GM12891 (cell line): Measurements from ENCODE around the gene DCANP1. TPM values are rescaled to one million over a fixed set of nuclear protein-coding genes. Genes with fewer than 3 reads are reported as not detected.
"Not testable (repeated sequence)": the region's sequence is repeated elsewhere in the genome, so short reads cannot be mapped to it uniquely, and the experiment has no call there.

Source experiments
- DNase-seq: peaks from one replicate; pipeline ENCODE4 v3.0.0; 2011; ENCODE audit warnings: low spot score; ENCODE audit not compliant: insufficient read length
- FAIRE-seq: peaks from 2 replicates; lab custom pipeline; 2011; peaks lifted over from hg19 to GRCh38; lab: Jason Lieb, UNC
- PAX5 ChIP-seq: IDR thresholded peaks from 2 replicates; pipeline ENCODE4 v1.6.1; 2011; ENCODE audit warnings: low read length, moderate library complexity, mild to moderate bottlenecking; ENCODE audit not compliant: insufficient read depth, severe bottlenecking
- POLR2A ChIP-seq: IDR thresholded peaks from 2 replicates; pipeline ENCODE4 v1.6.1; 2011; ENCODE audit warnings: low read depth, low read length, control low read depth
- POLR2AphosphoS5 ChIP-seq: IDR thresholded peaks from 2 replicates; pipeline ENCODE4 v1.6.1; 2011; ENCODE audit warnings: low read depth, low read length, control low read depth
- POU2F2 ChIP-seq: IDR thresholded peaks from 2 replicates; pipeline ENCODE4 v1.6.1; 2011; ENCODE audit warnings: low read depth, mild to moderate bottlenecking, control low read depth, low read length, moderate library complexity
- SPI1 ChIP-seq: IDR thresholded peaks from 2 replicates; pipeline ENCODE4 v1.6.1; 2011; ENCODE audit warnings: low read depth, low read length, control low read depth
- TAF1 ChIP-seq: IDR thresholded peaks from 2 replicates; pipeline ENCODE4 v1.6.1; 2011; ENCODE audit warnings: low read depth, low read length, control low read depth
- polyA plus RNA-seq: library from polyadenylated mRNA; unstranded; fragments of >200 nt; gene quantifications from one replicate; pipeline ENCODE4 v1.2.1, GENCODE V29; 2012; ENCODE audit warnings: low read depth, missing spikeins, inconsistent platforms; ENCODE audit not compliant: missing spikeins

DCANP1 gene
- polyA plus RNA-seq, result not detected

GRCh38 chr5:135447298-135447929 lies at the start of gene DCANP1:
TSS of gene DCANP1 (minus strand) at chr5:135447348. CDS start at chr5:135447108, 240 bp downstream.
- DNase-seq, result no peak
- no peak for FAIRE-seq
- TF ChIP-seq SPI1 (no peak), POLR2AphosphoS5 (no peak), POU2F2 (no peak), PAX5 (no peak), POLR2A (no peak), TAF1 (no peak)

- not testable (repeated sequence) for DNase-seq, FAIRE-seq
These were observed 48.4 kb upstream of the DCANP1 start for GRCh38 chr5:135495531-135495930.

- DNase-seq, result no peak
- TF ChIP-seq SPI1, result no peak
- no peak for TF ChIP-seq POU2F2
- no peak for TF ChIP-seq POLR2A
- no peak for TF ChIP-seq POLR2AphosphoS5
- no peak for TF ChIP-seq PAX5
- TF ChIP-seq TAF1, result no peak
- FAIRE-seq, result no peak
These were observed 47.0 kb upstream of the DCANP1 start for GRCh38 chr5:135494196-135494595.

- FAIRE-seq (no peak), DNase-seq (no peak)
- TF ChIP-seq TAF1 (no peak), POU2F2 (no peak), PAX5 (no peak)
These were observed 46.4 kb upstream of the DCANP1 start for GRCh38 chr5:135493406-135494180.

- FAIRE-seq (no peak), DNase-seq (no peak)
These were observed 45.1 kb upstream of the DCANP1 start for GRCh38 chr5:135492319-135492626.

GRCh38 chr5:135491552-135492318 lies 44.6 kb upstream of the DCANP1 start:
- no peak for DNase-seq
- no peak for FAIRE-seq
- TF ChIP-seq PAX5, result no peak
- TF ChIP-seq SPI1, result no peak
- no peak for TF ChIP-seq POU2F2
- TF ChIP-seq TAF1, result no peak
- no peak for TF ChIP-seq POLR2AphosphoS5
- TF ChIP-seq POLR2A, result no peak

More at GRCh38 chr5:135492319-135492626, 45.1 kb upstream of the DCANP1 start:
- no peak for TF ChIP-seq SPI1
- TF ChIP-seq TAF1, result no peak
- TF ChIP-seq POU2F2, result no peak
- no peak for TF ChIP-seq PAX5
- TF ChIP-seq POLR2A, result no peak
- no peak for TF ChIP-seq POLR2AphosphoS5

GRCh38 chr5:135491038-135491551 lies 43.9 kb upstream of the DCANP1 start:
- no peak for FAIRE-seq
- DNase-seq, result no peak
- no peak for TF ChIP-seq POU2F2
- no peak for TF ChIP-seq PAX5
- TF ChIP-seq SPI1, result no peak
- no peak for TF ChIP-seq POLR2A
- TF ChIP-seq TAF1, result no peak
- no peak for TF ChIP-seq POLR2AphosphoS5

- no peak for TF ChIP-seq TAF1
- no peak for TF ChIP-seq POU2F2
- TF ChIP-seq POLR2A, result no peak
- no peak for TF ChIP-seq PAX5
- TF ChIP-seq SPI1, result no peak
- DNase-seq (no peak), FAIRE-seq (no peak)
These were observed 43.3 kb upstream of the DCANP1 start for GRCh38 chr5:135490245-135491037.
